Uterus (tissue), 4 donors: ENCODE data around the gene CMTR1. TPM values are rescaled to one million over a fixed set of nuclear protein-coding genes. Genes with fewer than 3 reads are reported as not detected.

Experiments
- DNase-seq, 2 donors: peaks; one replicate each; pipeline ENCODE4 v3.0.0-alpha.2; 2019 to 2020
- H3K27ac ChIP-seq, 2 donors: fragments of 200-600 bp; sonication (generic); 1 replicate in 1 of 2; 2 replicates in 1 of 2; pipeline ENCODE4 v1.5.1; 2016 to 2018
- H3K27me3 ChIP-seq, 2 donors: fragments of 200-600 bp; sonication (generic); one replicate each; pipeline ENCODE4 v1.5.1; 2018 to 2019; ENCODE audit warnings: control low read depth in 1 of 2
- H3K36me3 ChIP-seq, 2 donors: fragments of 200-600 bp; sonication (generic); one replicate each; pipeline ENCODE4 v1.5.1; 2019; ENCODE audit warnings: control low read depth in 1 of 2
- H3K4me1 ChIP-seq, 2 donors: fragments of 200-600 bp; sonication (generic); one replicate each; pipeline ENCODE4 v1.5.1; 2018 to 2019; ENCODE audit warnings: control low read depth in 1 of 2
- H3K4me3 ChIP-seq, 2 donors: fragments of 200-600 bp; sonication (generic); 1 replicate in 1 of 2; 2 replicates in 1 of 2; pipeline ENCODE4 v1.5.1; 2018 to 2019; ENCODE audit warnings: mild to moderate bottlenecking in 1 of 2
- H3K9me3 ChIP-seq, 2 donors: fragments of 200-600 bp; sonication (generic); one replicate each; pipeline ENCODE4 v1.5.1; 2019; ENCODE audit warnings: control low read depth in 1 of 2
- POLR2A ChIP-seq, 2 donors: fragments of 450-650 bp; IDR thresholded peaks; one replicate each; pipeline ENCODE4 v1.6.1; 2016; ENCODE audit warnings: antibody characterized with exemption in 2 of 2, mild to moderate bottlenecking in 1 of 2, moderate library complexity in 1 of 2
- intact Hi-C: fragments of 100-400 bp; cut with DNase I; formaldehyde crosslinking; loops from one replicate; pipeline ENCODE4 v1.15.1; 2023; ENCODE audit warnings: low total_unique reads
- total RNA-seq, 4 donors: library from RNA; depleted of rRNA in 3 of 4; stranded (reverse); fragments of >200 nt in 3 of 4; gene quantifications; one replicate each; pipeline versions ENCODE4 v1.1.0 to v1.2.4, GENCODE V29; 2014 to 2023
- TF ChIP-seq, protein P1 (sequence below), 4 experiments: fragments of 200-600 bp in 2 of 4; fragments of 450-650 bp in 2 of 4; sonication (generic) in 2 of 4; IDR thresholded peaks; one replicate each; pipeline ENCODE4 v1.5.1; 2016 to 2019; ENCODE audit warnings: antibody characterized with exemption in 4 of 4, mild to moderate bottlenecking in 2 of 4, moderate library complexity in 1 of 4
- donor health status: DM: yes; HTN: yes; CAD: no.

The CMTR1 gene
- total RNA-seq, 4 donors from 2014 or later = 5.9 to 54.9 (median 31.0) TPM

GRCh38 chr6:37528541-37528940 is 95.5 kb downstream of the CMTR1 start:
- no peaks in the 10 kb centered on the region for H3K27me3 ChIP-seq
- intact Hi-C loops = no loop called here
- no peak for DNase-seq
- no peak overlapping the region for H3K27ac ChIP-seq
- no peak overlapping the region for H3K4me3 ChIP-seq
- H3K36me3 ChIP-seq = no peaks in the 10 kb centered on the region
- TF ChIP-seq POLR2A (IDR thresholded peaks at IDR 0.05) = no peak
- TF ChIP-seq, protein P1, sequence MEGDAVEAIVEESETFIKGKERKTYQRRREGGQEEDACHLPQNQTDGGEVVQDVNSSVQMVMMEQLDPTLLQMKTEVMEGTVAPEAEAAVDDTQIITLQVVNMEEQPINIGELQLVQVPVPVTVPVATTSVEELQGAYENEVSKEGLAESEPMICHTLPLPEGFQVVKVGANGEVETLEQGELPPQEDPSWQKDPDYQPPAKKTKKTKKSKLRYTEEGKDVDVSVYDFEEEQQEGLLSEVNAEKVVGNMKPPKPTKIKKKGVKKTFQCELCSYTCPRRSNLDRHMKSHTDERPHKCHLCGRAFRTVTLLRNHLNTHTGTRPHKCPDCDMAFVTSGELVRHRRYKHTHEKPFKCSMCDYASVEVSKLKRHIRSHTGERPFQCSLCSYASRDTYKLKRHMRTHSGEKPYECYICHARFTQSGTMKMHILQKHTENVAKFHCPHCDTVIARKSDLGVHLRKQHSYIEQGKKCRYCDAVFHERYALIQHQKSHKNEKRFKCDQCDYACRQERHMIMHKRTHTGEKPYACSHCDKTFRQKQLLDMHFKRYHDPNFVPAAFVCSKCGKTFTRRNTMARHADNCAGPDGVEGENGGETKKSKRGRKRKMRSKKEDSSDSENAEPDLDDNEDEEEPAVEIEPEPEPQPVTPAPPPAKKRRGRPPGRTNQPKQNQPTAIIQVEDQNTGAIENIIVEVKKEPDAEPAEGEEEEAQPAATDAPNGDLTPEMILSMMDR (IDR thresholded peaks at IDR 0.05) = no peak
- H3K9me3 ChIP-seq = no peaks in the 10 kb centered on the region
- H3K4me1 ChIP-seq = no peaks in the 10 kb centered on the region

DNA sequence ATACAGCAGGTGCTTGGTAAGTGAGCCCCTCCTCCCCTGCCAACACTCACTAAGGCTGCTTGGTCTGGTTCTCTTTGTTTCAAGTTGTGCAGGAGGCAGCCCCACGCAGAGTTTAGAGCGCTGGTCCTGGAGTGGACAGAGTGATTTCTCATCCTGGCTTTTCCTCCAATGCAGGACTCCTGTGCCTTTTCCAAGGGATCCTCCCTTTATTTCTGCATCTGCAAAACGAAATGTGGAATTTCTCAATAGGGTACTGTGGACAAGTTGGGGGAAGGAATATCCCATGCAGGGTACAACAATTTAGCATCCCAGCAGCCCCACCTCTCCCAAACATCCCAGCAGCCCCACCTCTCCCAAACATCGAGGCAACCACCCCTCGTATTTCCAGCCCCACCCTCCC is 97.3 kb downstream of the CMTR1 start:
- Histone ChIP-seq H3K4me3 (no peak overlapping the region), H3K4me1 (no peaks in the 10 kb centered on the region), H3K27ac (no peak overlapping the region), H3K36me3 (no peaks in the 10 kb centered on the region), H3K27me3 (no peaks in the 10 kb centered on the region), H3K9me3 (no peaks in the 10 kb centered on the region)
- TF ChIP-seq, protein P1 (IDR thresholded peaks at IDR 0.05) = no peak
- no peak for TF ChIP-seq POLR2A (IDR thresholded peaks at IDR 0.05)
- DNase-seq = no peak
- intact Hi-C loops = no loop called here

DNA sequence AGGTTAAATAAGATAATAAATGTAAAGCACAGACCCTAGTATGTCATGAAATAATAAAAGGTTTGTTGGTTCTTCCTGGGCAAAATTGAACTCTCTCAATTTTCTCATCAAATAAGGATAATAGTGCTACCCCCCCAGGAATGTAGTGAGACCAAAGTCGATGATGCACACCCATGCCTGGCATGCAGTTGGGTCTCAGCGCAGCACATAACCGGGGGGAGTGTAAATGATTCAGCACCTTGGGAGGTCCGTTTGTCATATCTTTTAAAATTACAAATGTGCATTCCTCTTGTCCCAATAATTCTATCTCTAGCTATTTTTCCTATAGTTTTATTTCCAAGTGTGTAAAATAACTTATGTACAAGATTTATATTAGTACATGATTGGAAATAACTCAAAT is 98.0 kb downstream of the CMTR1 start:
- no peak for DNase-seq
- no peaks in the 10 kb centered on the region for H3K4me1 ChIP-seq

More for the DNA sequence above, 98.0 kb downstream of the CMTR1 start:
- TF ChIP-seq POLR2A (IDR thresholded peaks at IDR 0.05) = no peak
- TF ChIP-seq, protein P1 (IDR thresholded peaks at IDR 0.05) = no peak
- Histone ChIP-seq H3K27me3 (no peaks in the 10 kb centered on the region), H3K4me3 (no peak overlapping the region), H3K27ac (no peak overlapping the region), H3K9me3 (no peaks in the 10 kb centered on the region), H3K36me3 (no peaks in the 10 kb centered on the region)
- intact Hi-C loops = no loop called here

Other genes starting within 250 kb of the CMTR1 start
- 10 to 100 TPM in 1 of 4 donors, 1 to 10 TPM in 3; 4.1 to 15.4 (median 7.5) TPM for gene TBC1D22B, start 175.4 kb upstream of the CMTR1 start, total RNA-seq
- 1 to 10 TPM in 1 of 4 donors, under 1 TPM in 1, not detected in 2; 0.21 to 1.6 TPM for gene TMEM217, start 175.1 kb upstream of the CMTR1 start, total RNA-seq
- 10 to 100 TPM in 3 of 4 donors, 1 to 10 TPM in 1; 5.9 to 42.6 (median 19.1) TPM for gene RNF8, start 79.2 kb upstream of the CMTR1 start, total RNA-seq
- gene CCDC167, start 66.7 kb downstream of the CMTR1 start, total RNA-seq = 10 to 100 TPM in 2 of 4 donors, 1 to 10 TPM in 1, not detected in 1; 8.7 to 47.6 (median 18.5) TPM